DND-41 (cell line): ENCODE results near the gene TBXAS1.

Experiments used
- ATAC-seq: fragments of 200-7000 bp; cut with Tn5 transposase; 3 replicates; pipeline ENCODE4 v1.9.1; 2021; ENCODE audit warnings: low read depth; ENCODE audit not compliant: insufficient read depth
- DNase-seq: peaks from one replicate; pipeline ENCODE4 v3.0.0-alpha.2; 2020
- H2AFZ ChIP-seq: 2 replicates; pipeline ENCODE4 v1.6.0; 2012; ENCODE audit warnings: low read depth, low read length
- H3K27ac ChIP-seq: 2 replicates; pipeline ENCODE4 v1.5.1; 2012; ENCODE audit warnings: low read length, inconsistent platforms
- H3K27me3 ChIP-seq: fragments of 200-600 bp; sonication (generic); 2 replicates; pipeline ENCODE4 v1.6.0; 2012; ENCODE audit warnings: low read length, mild to moderate bottlenecking, inconsistent platforms; ENCODE audit not compliant: insufficient read depth, poor library complexity
- H3K36me3 ChIP-seq: 2 replicates; pipeline ENCODE4 v1.5.1; 2012; ENCODE audit warnings: low read length, inconsistent platforms; ENCODE audit not compliant: insufficient read depth
- H3K4me1 ChIP-seq: 2 replicates; pipeline ENCODE4 v1.5.1; 2012; ENCODE audit warnings: mild to moderate bottlenecking, low read length; ENCODE audit not compliant: insufficient read depth
- H3K4me2 ChIP-seq: 2 replicates; pipeline ENCODE4 v1.6.0; 2012; ENCODE audit warnings: mild to moderate bottlenecking, moderate library complexity, low read length, inconsistent platforms; ENCODE audit not compliant: insufficient read depth
- H3K4me3 ChIP-seq, 2 experiments: fragments of 200-600 bp in 1 of 2; shearing (Covaris generic) in 1 of 2; 2 replicates each; pipeline ENCODE4 v1.5.1; 2012 to 2016; ENCODE audit warnings: inconsistent platforms in 2 of 2, low read length in 2 of 2, mild to moderate bottlenecking in 2 of 2, low read depth in 1 of 2, moderate library complexity in 1 of 2
- H3K79me2 ChIP-seq: 2 replicates; pipeline ENCODE4 v1.6.0; 2012; ENCODE audit warnings: low read length, inconsistent platforms; ENCODE audit not compliant: insufficient read depth
- H3K9ac ChIP-seq: 2 replicates; pipeline ENCODE4 v1.6.0; 2012; ENCODE audit warnings: low read depth, mild to moderate bottlenecking, inconsistent platforms, low read length, moderate library complexity
- H3K9me3 ChIP-seq: 2 replicates; pipeline ENCODE4 v1.5.1; 2012; ENCODE audit warnings: low read length, moderate library complexity, mild to moderate bottlenecking, inconsistent platforms; ENCODE audit not compliant: insufficient read depth, severe bottlenecking
- H4K20me1 ChIP-seq: 2 replicates; pipeline ENCODE4 v1.6.0; 2012; ENCODE audit warnings: low read length; ENCODE audit not compliant: insufficient read depth
- EZH2 ChIP-seq: IDR thresholded peaks from 3 replicates; pipeline ENCODE4 v1.6.1; 2012; ENCODE audit warnings: borderline replicate concordance, low read depth, mild to moderate bottlenecking, moderate library complexity, low read length, inconsistent platforms; ENCODE audit not compliant: severe bottlenecking
- TF ChIP-seq, protein P1 (sequence below): IDR thresholded peaks from 2 replicates; pipeline ENCODE4 v1.5.1; 2012; ENCODE audit warnings: borderline replicate concordance, low read length, moderate library complexity, mild to moderate bottlenecking; ENCODE audit not compliant: poor library complexity, severe bottlenecking; ENCODE audit errors: extremely low read depth

The TBXAS1 gene

DNA sequence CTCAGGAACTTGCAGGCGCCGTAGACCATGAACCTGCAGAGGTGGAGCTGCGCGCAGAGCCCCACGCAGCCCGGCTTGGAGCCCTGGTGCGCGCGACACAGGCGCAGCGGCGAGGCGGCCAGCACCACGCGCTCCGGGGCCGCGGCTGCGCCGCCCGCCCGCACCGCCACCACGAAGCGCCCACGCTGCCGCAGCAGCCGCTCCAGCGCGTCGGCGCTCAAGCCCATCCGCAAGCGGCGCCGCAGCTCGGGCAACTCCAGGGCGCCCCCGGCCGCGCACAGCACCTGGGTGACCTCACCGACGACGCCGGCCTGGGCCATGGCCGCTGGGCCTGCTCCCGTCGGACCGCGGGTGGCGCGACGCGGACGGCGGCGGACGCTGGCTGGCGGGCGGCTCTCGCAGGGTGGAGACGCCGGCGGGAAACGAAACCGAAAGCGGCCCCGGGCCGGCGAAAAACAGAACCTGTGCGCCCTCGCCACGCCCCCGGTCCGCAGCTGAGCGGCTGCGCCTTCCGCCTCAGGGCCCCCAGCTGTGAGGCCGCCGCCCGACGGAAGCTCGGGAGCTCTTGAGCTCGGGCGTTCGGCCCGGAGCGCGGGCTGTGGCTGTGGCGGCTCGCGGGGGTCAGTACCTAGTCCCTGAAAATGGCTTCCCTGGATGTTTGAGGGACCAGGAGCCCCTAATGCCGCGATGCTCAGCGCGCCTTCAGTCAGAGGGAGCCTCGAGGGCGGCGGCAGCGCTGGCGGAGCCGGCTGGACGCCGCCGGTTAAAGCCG is 233.7 kb downstream of the TBXAS1 start, which contains the start of gene PARP12:
TSS of gene PARP12 (minus strand) at position 424 of the 772 bp plus-strand sequence. CDS start at position 320, 104 bp downstream.
- no peak for TF ChIP-seq EZH2
- Histone ChIP-seq H3K27ac (peak within 1 kb of the TSS; percentile 80), H3K4me2 (peak within 1 kb of the TSS; percentile 93), H4K20me1 (peaks cover 19% of the 10 kb centered on the region), H3K4me1 (peaks cover 50% of the 10 kb centered on the region), H3K27me3 (no peaks in the 10 kb centered on the region), H2AFZ (peak within 1 kb of the TSS; percentile 96), H3K9me3 (peaks cover 9% of the 10 kb centered on the region), H3K79me2 (peaks cover 47% of the 10 kb centered on the region), H3K9ac (peak within 1 kb of the TSS; percentile 86), H3K4me3 (peak within 1 kb of the TSS; percentile 64 to 93), H3K36me3 (peaks cover 2% of the 10 kb centered on the region)
- peak; percentile 91 for DNase-seq
- peak; percentile 89 for ATAC-seq

DNA sequence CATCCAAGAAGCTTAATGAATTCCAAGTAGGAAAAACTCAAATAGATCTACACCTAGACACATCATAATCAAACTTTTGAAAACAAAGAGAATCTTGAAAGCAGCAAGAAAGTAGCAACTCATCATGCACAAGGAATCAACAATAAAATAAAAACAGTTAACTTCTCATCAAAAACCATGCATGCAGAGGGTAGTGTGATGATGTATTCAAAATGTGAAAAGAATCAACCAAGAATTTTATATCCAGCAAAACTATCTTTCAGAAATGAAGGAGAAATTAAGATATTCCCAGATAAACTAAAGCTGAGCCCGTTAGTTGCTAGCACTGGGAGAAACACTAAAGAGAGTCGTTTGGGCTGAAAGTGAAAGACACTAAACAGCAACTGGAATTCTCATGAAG is 238.0 kb downstream of the TBXAS1 start:
- TF ChIP-seq, protein P1, sequence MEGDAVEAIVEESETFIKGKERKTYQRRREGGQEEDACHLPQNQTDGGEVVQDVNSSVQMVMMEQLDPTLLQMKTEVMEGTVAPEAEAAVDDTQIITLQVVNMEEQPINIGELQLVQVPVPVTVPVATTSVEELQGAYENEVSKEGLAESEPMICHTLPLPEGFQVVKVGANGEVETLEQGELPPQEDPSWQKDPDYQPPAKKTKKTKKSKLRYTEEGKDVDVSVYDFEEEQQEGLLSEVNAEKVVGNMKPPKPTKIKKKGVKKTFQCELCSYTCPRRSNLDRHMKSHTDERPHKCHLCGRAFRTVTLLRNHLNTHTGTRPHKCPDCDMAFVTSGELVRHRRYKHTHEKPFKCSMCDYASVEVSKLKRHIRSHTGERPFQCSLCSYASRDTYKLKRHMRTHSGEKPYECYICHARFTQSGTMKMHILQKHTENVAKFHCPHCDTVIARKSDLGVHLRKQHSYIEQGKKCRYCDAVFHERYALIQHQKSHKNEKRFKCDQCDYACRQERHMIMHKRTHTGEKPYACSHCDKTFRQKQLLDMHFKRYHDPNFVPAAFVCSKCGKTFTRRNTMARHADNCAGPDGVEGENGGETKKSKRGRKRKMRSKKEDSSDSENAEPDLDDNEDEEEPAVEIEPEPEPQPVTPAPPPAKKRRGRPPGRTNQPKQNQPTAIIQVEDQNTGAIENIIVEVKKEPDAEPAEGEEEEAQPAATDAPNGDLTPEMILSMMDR = no peak
- no peak for TF ChIP-seq EZH2
- Histone ChIP-seq H3K27me3 (no peaks in the 10 kb centered on the region), H3K36me3 (no peaks in the 10 kb centered on the region), H3K4me2 (no peak overlapping the region), H2AFZ (no peak overlapping the region), H3K9ac (no peak overlapping the region), H3K79me2 (peaks cover 9% of the 10 kb centered on the region), H3K9me3 (peaks cover 9% of the 10 kb centered on the region), H3K4me1 (peaks cover 11% of the 10 kb centered on the region), H4K20me1 (no peaks in the 10 kb centered on the region), H3K27ac (no peak overlapping the region), H3K4me3 (no peak overlapping the region)
- DNase-seq (no peak), ATAC-seq (no peak)

DNA sequence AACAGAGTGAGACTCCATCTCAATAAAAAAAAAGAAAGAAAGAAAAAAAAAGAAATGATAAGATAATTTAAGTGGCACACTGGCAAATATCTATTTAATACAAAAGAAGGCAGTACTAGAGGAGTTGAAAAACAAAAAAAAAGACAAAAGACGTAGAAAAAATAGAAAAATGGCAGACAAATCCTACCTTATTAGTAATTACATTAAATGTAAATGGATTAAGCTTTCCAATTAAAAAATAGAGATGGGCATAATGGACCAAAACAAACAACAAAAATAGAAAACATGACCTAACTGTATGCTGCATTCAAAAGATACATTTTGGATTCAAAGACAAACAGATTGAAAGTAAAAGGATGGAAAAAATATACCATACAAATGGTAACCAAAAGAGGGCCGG is 239.0 kb downstream of the TBXAS1 start:
- H3K27ac ChIP-seq = no peak overlapping the region
- no peak overlapping the region for H3K9ac ChIP-seq
- H3K36me3 ChIP-seq = no peaks in the 10 kb centered on the region
- no peak for TF ChIP-seq EZH2
- TF ChIP-seq, protein P1 = no peak
- H3K4me3 ChIP-seq = no peak overlapping the region
- H3K4me2 ChIP-seq = no peak overlapping the region
- H4K20me1 ChIP-seq = no peaks in the 10 kb centered on the region
- H3K4me1 ChIP-seq = peaks cover 7% of the 10 kb centered on the region
- ATAC-seq = no peak
- H3K27me3 ChIP-seq = no peaks in the 10 kb centered on the region
- DNase-seq = no peak
- H3K9me3 ChIP-seq = peaks cover 9% of the 10 kb centered on the region
- H2AFZ ChIP-seq = no peak overlapping the region
- H3K79me2 ChIP-seq = peaks cover 2% of the 10 kb centered on the region; the same call in 1 of the 2 replicates

DNA sequence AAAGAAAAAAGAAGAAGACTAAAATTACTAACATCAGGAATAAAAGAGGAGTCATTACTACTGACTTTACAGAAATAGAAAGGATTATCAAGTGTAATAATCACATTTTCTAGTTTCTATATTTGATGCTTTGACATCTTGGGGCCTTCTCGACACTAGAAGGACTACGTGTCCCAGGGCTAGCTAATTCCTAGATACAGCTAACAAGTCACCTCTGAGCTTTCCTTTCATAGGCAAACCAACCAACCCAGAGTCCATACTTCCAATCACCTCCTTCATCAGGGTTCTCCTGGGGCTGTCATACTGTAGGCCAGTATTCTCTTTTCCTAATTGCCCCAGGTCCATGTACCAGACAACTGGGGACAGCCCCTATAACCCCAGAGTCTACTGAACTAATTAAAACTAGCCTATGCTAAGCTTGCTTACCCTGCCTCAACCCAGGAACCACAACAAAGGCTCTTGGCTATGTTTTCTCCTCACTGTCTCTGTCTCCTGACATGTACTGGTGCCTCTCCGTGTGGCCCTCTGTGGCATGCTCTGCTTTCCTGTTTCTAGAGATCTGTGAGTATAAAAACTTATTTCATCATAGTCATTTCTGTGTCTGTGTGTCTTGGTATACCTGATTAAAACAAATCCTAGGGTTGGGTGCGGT is 240.4 kb downstream of the TBXAS1 start:
- no peak overlapping the region for H3K4me2 ChIP-seq
- TF ChIP-seq EZH2 = no peak
- TF ChIP-seq, protein P1 = no peak
- no peak overlapping the region for H3K27ac ChIP-seq
- no peaks in the 10 kb centered on the region for H3K36me3 ChIP-seq
- DNase-seq = peak; percentile 42
- peak; percentile 93 for ATAC-seq
- H3K27me3 ChIP-seq = no peaks in the 10 kb centered on the region
- H3K79me2 ChIP-seq = no peaks in the 10 kb centered on the region
- H3K4me3 ChIP-seq = no peak overlapping the region
- H2AFZ ChIP-seq = no peak overlapping the region
- H4K20me1 ChIP-seq = no peaks in the 10 kb centered on the region
- peaks cover 9% of the 10 kb centered on the region for H3K9me3 ChIP-seq
- no peak overlapping the region for H3K9ac ChIP-seq
- no peaks in the 10 kb centered on the region for H3K4me1 ChIP-seq
